Neutrophil (primary cell): ENCODE results near the gene INPP5A.
"Not testable (repeated sequence)": the region's sequence is repeated elsewhere in the genome, so short reads cannot be mapped to it uniquely, and the experiment has no call there.

ENCODE experiments used
- H3K27ac ChIP-seq: fragments of 200-600 bp; sonication (generic); 2 replicates; pipeline ENCODE4 v1.5.1; 2016; ENCODE audit warnings: mild to moderate bottlenecking, moderate library complexity
- H3K27me3 ChIP-seq: fragments of 200-600 bp; sonication (generic); 2 replicates; pipeline ENCODE4 v1.6.0; 2016; ENCODE audit warnings: mild to moderate bottlenecking
- H3K36me3 ChIP-seq: fragments of 200-600 bp; sonication (generic); 2 replicates; pipeline ENCODE4 v1.5.1; 2017
- H3K4me1 ChIP-seq, 2 experiments: fragments of 200-600 bp in 1 of 2; sonication (generic) in 1 of 2; 1 replicate in 1 of 2; 2 replicates in 1 of 2; pipeline versions ENCODE4 v1.5.1 to v1.6.1; 2013 to 2016; ENCODE audit warnings: low read depth in 1 of 2, low read length in 1 of 2, mild to moderate bottlenecking in 1 of 2, moderate library complexity in 1 of 2; ENCODE audit not compliant: control insufficient read depth in 1 of 2, insufficient read depth in 1 of 2
- H3K4me3 ChIP-seq, 2 experiments: fragments of 200-600 bp in 1 of 2; sonication (generic) in 1 of 2; 1 replicate in 1 of 2; 2 replicates in 1 of 2; pipeline ENCODE4 v1.5.1; 2013 to 2016; ENCODE audit warnings: low read depth in 1 of 2, low read length in 1 of 2, mild to moderate bottlenecking in 1 of 2, moderate library complexity in 1 of 2
- H3K9me3 ChIP-seq: fragments of 200-600 bp; sonication (generic); 2 replicates; pipeline ENCODE4 v1.5.1; 2016
- CTCF ChIP-seq: fragments of 200-600 bp; sonication (generic); IDR thresholded peaks from 2 replicates; pipeline ENCODE4 v1.5.1; 2016; ENCODE audit warnings: antibody characterized with exemption

INPP5A gene

DNA sequence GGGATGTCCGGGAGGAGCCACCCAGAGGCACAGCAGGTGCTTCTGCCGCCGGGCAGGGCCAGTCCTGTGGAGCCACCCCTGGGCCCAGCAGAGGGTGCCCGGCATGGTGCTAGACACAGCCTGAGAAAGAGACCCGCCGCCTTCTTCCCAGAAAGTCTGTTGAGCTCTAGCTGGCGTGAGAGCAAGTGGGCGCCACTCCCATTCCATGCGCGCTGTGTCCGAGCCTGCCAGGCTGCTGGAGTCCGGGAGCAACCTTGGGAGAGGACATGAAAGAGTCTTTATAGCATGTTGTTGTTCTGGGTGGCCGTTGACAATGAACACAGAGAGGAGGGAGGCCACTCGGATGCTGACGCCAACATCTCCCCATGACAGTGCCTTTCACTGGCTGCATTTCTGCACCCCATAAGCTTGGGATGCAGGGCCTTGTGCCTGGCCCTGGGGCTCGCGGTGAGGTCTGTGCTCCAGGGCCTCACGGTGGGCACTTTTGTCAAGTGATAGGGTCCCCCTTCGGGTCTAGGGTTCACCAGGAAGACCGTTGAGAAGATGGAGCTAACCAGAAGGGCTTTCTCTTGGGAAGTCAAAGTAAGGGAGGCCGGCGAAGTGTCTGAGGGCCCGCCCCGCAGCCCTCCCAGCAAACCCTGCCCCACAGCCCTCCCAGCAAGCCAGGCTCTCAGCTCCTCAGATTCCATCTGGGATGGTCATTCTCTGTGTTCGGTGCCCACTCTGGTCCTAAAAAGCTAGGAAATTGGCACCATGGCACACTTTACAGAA is 201.1 kb downstream of the INPP5A start:
- no peaks in the 10 kb centered on the region for H3K4me1 ChIP-seq
- TF ChIP-seq CTCF, result no peak
- H3K4me3 ChIP-seq, result no peak overlapping the region
- H3K27ac ChIP-seq, result no peak overlapping the region
- H3K9me3 ChIP-seq, result no peaks in the 10 kb centered on the region
- peaks cover 77% of the 10 kb centered on the region for H3K36me3 ChIP-seq
- H3K27me3 ChIP-seq, result no peaks in the 10 kb centered on the region

DNA sequence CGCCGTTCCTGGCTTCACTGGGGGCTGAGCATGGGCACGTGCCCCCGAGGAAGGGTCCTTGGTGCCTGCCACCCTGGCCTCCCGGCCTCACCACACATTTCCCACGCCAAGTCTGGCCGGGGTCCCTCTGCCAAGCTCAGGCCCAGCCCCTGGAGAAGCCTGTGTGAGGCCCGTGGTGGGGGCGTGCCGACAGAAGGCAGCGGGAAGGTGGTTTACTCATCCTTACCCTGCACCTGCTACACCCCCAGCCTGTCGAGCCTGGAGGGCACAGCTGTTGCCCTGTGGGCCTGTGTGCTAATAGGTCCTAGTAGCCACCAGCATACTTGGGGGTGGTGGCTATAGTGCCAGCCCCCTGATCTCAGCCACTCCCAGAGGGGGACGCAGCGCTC is 201.6 kb downstream of the INPP5A start:
- Histone ChIP-seq H3K27ac (no peak overlapping the region), H3K36me3 (peaks cover 77% of the 10 kb centered on the region), H3K9me3 (no peaks in the 10 kb centered on the region), H3K4me3 (no peak overlapping the region), H3K27me3 (no peaks in the 10 kb centered on the region), H3K4me1 (no peaks in the 10 kb centered on the region)
- TF ChIP-seq CTCF, result no peak

- no peak overlapping the region for H3K27ac ChIP-seq
- H3K9me3 ChIP-seq, result no peaks in the 10 kb centered on the region
- H3K4me1 ChIP-seq, result no peaks in the 10 kb centered on the region
- no peaks in the 10 kb centered on the region for H3K27me3 ChIP-seq
- H3K4me3 ChIP-seq, result no peak overlapping the region
- peaks cover 67% of the 10 kb centered on the region for H3K36me3 ChIP-seq
- no peak for TF ChIP-seq CTCF
Measured at GRCh38 chr10:132740588-132740987, 203.0 kb downstream of the INPP5A start.

DNA sequence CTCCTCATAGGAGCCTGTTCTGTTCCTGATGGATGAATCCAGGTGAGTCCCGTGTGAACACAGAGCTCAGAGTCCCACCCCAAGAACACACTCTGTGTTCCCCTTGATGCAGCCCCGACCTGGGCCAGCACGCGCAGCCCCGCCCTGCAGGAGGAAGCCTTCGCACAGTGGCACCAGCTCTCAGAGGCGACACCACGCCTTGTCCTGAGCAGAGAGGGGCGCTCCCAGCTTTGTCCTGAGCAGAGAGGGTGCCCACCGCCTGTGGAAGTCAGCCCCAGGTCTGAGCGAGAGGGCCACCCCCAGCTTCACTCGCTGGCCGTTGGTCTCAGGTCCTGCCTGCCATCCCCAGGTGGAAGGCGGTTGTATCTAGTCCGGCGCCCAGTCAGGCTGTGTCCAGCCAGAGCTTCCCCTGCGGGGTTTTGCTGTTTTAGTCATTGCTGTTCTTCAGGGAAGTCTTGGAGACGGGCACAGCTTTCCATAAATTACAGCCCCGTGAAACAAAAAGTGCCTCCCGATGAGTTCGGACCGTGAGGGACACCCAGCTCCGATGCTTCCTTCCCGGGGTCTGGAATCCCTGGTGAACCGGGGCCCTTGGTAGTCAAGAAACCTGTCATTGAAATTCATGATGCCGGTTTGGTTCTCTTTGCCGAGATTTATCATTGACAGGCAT is 204.7 kb downstream of the INPP5A start:
- Histone ChIP-seq H3K27me3 (no peaks in the 10 kb centered on the region), H3K27ac (no peak overlapping the region), H3K4me3 (no peak overlapping the region), H3K36me3 (peaks cover 60% of the 10 kb centered on the region), H3K9me3 (no peaks in the 10 kb centered on the region), H3K4me1 (no peaks in the 10 kb centered on the region)
- no peak for TF ChIP-seq CTCF

DNA sequence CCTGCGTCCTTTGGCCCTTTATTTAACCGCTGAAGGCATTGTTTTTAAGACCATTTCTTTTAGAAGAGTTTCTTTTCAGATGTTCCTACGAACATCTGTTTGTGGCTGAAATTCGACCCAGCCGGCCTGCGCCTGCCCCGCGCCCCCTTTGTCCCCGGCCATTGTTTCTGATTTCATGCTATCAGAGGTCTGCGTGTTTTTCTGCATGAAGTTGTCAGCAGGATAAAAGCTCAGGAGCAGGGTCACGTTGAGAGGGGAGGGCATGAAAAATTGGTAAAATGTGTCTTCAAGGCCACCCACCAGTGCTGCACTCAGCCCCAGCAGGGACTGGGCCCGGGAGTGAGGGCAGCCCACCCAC is 205.2 kb downstream of the INPP5A start:
- Histone ChIP-seq H3K9me3 (no peaks in the 10 kb centered on the region), H3K36me3 (peaks cover 58% of the 10 kb centered on the region), H3K4me1 (no peaks in the 10 kb centered on the region), H3K27ac (no peak overlapping the region), H3K27me3 (no peaks in the 10 kb centered on the region), H3K4me3 (no peak overlapping the region)
- TF ChIP-seq CTCF, result no peak

DNA sequence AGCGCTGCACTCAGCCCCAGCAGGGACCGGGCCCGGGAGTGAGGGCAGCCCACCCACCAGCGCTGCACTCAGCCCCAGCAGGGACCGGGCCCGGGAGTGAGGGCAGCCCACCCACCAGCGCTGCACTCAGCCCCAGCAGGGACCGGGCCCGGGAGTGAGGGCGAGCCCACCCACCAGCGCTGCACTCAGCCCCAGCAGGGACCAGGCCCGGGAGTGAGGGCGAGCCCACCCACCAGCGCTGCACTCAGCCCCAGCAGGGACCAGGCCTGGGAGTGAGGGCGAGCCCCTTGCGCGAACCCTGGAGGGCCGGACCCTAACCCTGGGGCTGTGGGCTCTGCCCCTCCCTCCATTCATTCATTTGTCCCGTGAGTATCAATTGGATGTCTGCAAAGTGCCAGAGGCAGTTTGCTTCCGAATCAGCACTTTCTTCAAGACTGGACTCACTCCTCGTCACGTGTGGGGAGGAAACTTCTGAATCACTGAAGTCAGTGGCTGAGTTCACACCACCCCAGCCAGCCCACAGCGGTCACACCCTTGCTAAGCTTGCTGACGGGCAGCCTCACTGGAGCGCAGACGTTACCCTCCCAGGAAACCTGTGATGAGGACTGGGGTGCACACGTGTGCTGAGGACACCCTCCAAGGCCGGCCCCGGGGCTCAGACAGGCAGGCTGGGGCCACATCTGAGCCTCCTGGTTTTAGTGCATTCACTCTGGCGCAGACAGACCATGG is 205.8 kb downstream of the INPP5A start:
- H3K27ac ChIP-seq, H3K4me3 ChIP-seq, H3K9me3 ChIP-seq, H3K4me1 ChIP-seq, H3K27me3 ChIP-seq: not testable (repeated sequence)
- H3K36me3 ChIP-seq, result peaks cover 56% of the 10 kb centered on the region
